GM23338 (cell line): Measurements from ENCODE around the gene CTAGE8. TPM values are rescaled to one million over a fixed set of nuclear protein-coding genes. Genes with fewer than 3 reads are reported as not detected.
"Not testable (repeated sequence)": the region's sequence is repeated elsewhere in the genome, so short reads cannot be mapped to it uniquely, and the experiment has no call there.

Source experiments
- ATAC-seq: fragments of 200-7000 bp; cut with Tn5 transposase; 3 replicates; pipeline ENCODE4 v1.9.1; 2020
- DNase-seq: peaks from one replicate; pipeline ENCODE4 v3.0.0-alpha.2; 2015; ENCODE audit warnings: low spot score
- H2AFZ ChIP-seq: fragments of 200-600 bp; sonication (generic); 2 replicates; pipeline ENCODE4 v1.8.0; 2016; ENCODE audit warnings: antibody characterized with exemption, mild to moderate bottlenecking, moderate library complexity
- H3F3A ChIP-seq: fragments of 200-600 bp; sonication (generic); replicated peaks from 2 replicates; pipeline ENCODE4 v1.8.0; 2017; ENCODE audit warnings: antibody characterized with exemption, mixed run types, low read depth
- H3K27ac ChIP-seq: fragments of 200-600 bp; sonication (generic); 2 replicates; pipeline ENCODE4 v1.6.1; 2016; ENCODE audit warnings: low read depth
- H3K27me3 ChIP-seq: fragments of 200-600 bp; sonication (generic); 2 replicates; pipeline ENCODE4 v1.8.0; 2016; ENCODE audit warnings: mild to moderate bottlenecking, mixed run types, moderate library complexity; ENCODE audit not compliant: insufficient read depth
- H3K36me3 ChIP-seq: fragments of 200-600 bp; sonication (generic); 2 replicates; pipeline ENCODE4 v1.8.0; 2016; ENCODE audit warnings: mild to moderate bottlenecking; ENCODE audit not compliant: insufficient read depth
- H3K4me1 ChIP-seq: fragments of 200-600 bp; sonication (generic); 2 replicates; pipeline ENCODE4 v1.8.0; 2016; ENCODE audit warnings: mild to moderate bottlenecking, moderate library complexity; ENCODE audit not compliant: insufficient read depth
- H3K4me2 ChIP-seq: fragments of 200-600 bp; sonication (generic); 2 replicates; pipeline ENCODE4 v1.7.1; 2017; ENCODE audit warnings: mixed run types
- H3K4me3 ChIP-seq: fragments of 200-600 bp; sonication (generic); 2 replicates; pipeline ENCODE4 v1.6.1; 2016; ENCODE audit warnings: mixed run types
- H3K79me2 ChIP-seq: fragments of 200-600 bp; sonication (generic); replicated peaks from 2 replicates; pipeline ENCODE4 v1.8.0; 2017; ENCODE audit warnings: mild to moderate bottlenecking; ENCODE audit not compliant: insufficient read depth
- H3K9me2 ChIP-seq: fragments of 200-600 bp; sonication (generic); 2 replicates; pipeline ENCODE4 v1.8.0; 2017; ENCODE audit not compliant: insufficient read depth
- H4K20me1 ChIP-seq: fragments of 200-600 bp; sonication (generic); replicated peaks from 2 replicates; pipeline ENCODE4 v1.8.0; 2017; ENCODE audit warnings: mild to moderate bottlenecking; ENCODE audit not compliant: insufficient read depth
- H3K27ac Mint-ChIP-seq: 2 replicates; pipeline ENCODE4 v1.8.0; 2020; ENCODE audit warnings: inconsistent platforms, mild to moderate bottlenecking, moderate library complexity, mixed read lengths
- H3K27me3 Mint-ChIP-seq: 3 replicates; pipeline ENCODE4 v1.8.0; 2022; ENCODE audit warnings: low read depth, mild to moderate bottlenecking, moderate library complexity, mixed read lengths, inconsistent platforms; ENCODE audit not compliant: insufficient read depth, poor library complexity
- H3K36me3 Mint-ChIP-seq: 3 replicates; pipeline ENCODE4 v1.8.0; 2021; ENCODE audit warnings: low read depth, mild to moderate bottlenecking, inconsistent platforms, moderate library complexity, mixed read lengths
- H3K4me1 Mint-ChIP-seq: 3 replicates; pipeline ENCODE4 v1.8.0; 2020; ENCODE audit warnings: mild to moderate bottlenecking, inconsistent platforms, mixed read lengths
- H3K4me3 Mint-ChIP-seq: 3 replicates; pipeline ENCODE4 v1.8.0; 2021; ENCODE audit warnings: moderate library complexity, mild to moderate bottlenecking, inconsistent platforms, mixed read lengths
- H3K9me3 Mint-ChIP-seq: 3 replicates; pipeline ENCODE4 v1.8.0; 2020; ENCODE audit warnings: moderate library complexity, mild to moderate bottlenecking, inconsistent platforms, mixed read lengths
- CREB1 ChIP-seq: fragments of 250-450 bp; sonication (Bioruptor Pico); IDR thresholded peaks from 2 replicates; pipeline ENCODE4 v1.5.0; 2020; ENCODE audit warnings: low read depth, mild to moderate bottlenecking, moderate library complexity
- CTCF ChIP-seq, 2 experiments: fragments of 200-600 bp in 1 of 2; sonication (generic) in 1 of 2; conservative IDR thresholded peaks; 2 replicates each; pipeline versions ENCODE4 v1.5.1 to v1.6.1; 2016 to 2017; ENCODE audit warnings: antibody characterized with exemption in 2 of 2, low read depth in 2 of 2, mild to moderate bottlenecking in 2 of 2, moderate library complexity in 1 of 2
- EZH2 ChIP-seq: fragments of 200-600 bp; sonication (generic); IDR thresholded peaks from one replicate; pipeline ENCODE4 v1.8.0; 2017; ENCODE audit warnings: antibody characterized with exemption, mild to moderate bottlenecking, low read depth; ENCODE audit not compliant: unreplicated experiment
- EZH2phosphoT487 ChIP-seq: fragments of 200-600 bp; sonication (generic); IDR thresholded peaks from one replicate; pipeline ENCODE4 v1.8.1; 2018; ENCODE audit warnings: antibody characterized with exemption; ENCODE audit not compliant: unreplicated experiment
- STAT1 ChIP-seq: IDR thresholded peaks from one replicate; pipeline ENCODE4 v1.6.1; 2016; ENCODE audit warnings: antibody characterized with exemption; ENCODE audit not compliant: unreplicated experiment
- ZNF331 ChIP-seq: fragments of 250-450 bp; sonication (Bioruptor Pico); IDR thresholded peaks from 2 replicates; pipeline ENCODE4 v1.5.0; 2020; ENCODE audit warnings: low read depth, mild to moderate bottlenecking, moderate library complexity
- polyA plus RNA-seq: library from polyadenylated mRNA; unstranded; fragments of >200 nt; fragmentation: Nextera tagmentation; extraction: Ambion mirVana; gene quantifications from 2 replicates; pipeline ENCODE4 v1.2.1, GENCODE V29; 2016
- total RNA-seq: library from RNA; depleted of rRNA; stranded (reverse); fragments of >200 nt; shearing (Covaris generic); gene quantifications from 2 replicates; pipeline ENCODE4 v1.2.3, GENCODE V29; 2014
- TF ChIP-seq, protein P1 (sequence below): IDR thresholded peaks from 2 replicates; pipeline ENCODE4 v1.6.1; 2016; ENCODE audit warnings: antibody characterized with exemption

Gene CTAGE8
- total and polyA plus RNA-seq, 2 experiments from 2014 or later: 0.52 to 3.1 TPM

DNA sequence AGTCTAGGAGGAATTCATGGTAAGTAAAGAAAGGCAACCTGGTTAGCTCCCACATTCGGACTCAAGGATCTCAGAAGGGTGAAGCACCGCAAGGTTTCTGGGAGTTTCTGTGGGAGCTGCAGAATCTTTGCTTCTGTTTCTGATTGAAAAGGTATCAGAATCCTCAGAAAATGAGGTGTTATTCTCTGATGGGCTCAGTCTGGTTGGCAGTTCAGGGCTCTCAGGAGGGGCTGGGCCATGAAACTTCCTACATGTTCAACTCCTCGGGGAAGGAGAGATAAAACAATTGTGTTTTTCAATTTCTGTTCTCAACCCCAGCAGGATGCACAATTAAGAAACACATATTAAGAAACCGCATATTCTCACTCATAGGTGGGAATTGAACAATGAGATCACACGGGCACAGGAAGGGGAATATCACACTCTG is 13.6 kb downstream of the CTAGE8 start:
- Mint-ChIP-seq H3K4me3 (no peak overlapping the region), H3K4me1 (peaks cover 13% of the 10 kb centered on the region; the same call in 2 of the 3 replicates), H3K36me3 (no peaks in the 10 kb centered on the region), H3K27ac (peak overlapping the region; percentile 71; the same call in 1 of the 2 replicates), H3K27me3 (no peaks in the 10 kb centered on the region), H3K9me3 (no peaks in the 10 kb centered on the region)
- Histone ChIP-seq H3K4me3 (no peak overlapping the region), H3K27ac (peak overlapping the region; percentile 24; the same call in 1 of the 2 replicates), H3K9me2 (no peaks in the 10 kb centered on the region), H3K4me1 (peaks cover 10% of the 10 kb centered on the region; the same call in 1 of the 2 replicates), H3K4me2 (no peak overlapping the region), H3K36me3 (no peaks in the 10 kb centered on the region), H2AFZ (no peak overlapping the region), H3F3A (no peaks in the 10 kb centered on the region), H3K79me2 (no peaks in the 10 kb centered on the region), H3K27me3 (no peaks in the 10 kb centered on the region), H4K20me1 (no peaks in the 10 kb centered on the region)
- TF ChIP-seq CREB1 (CRISPR knock-in tag) (no peak), EZH2phosphoT487 (no peak), STAT1 (no peak), EZH2 (no peak), ZNF331 (CRISPR knock-in tag) (no peak), CTCF (conservative IDR thresholded peaks at IDR 0.05; ENCODE audit: low read depth in 2 of 2) (no peak)
- TF ChIP-seq, protein P1, sequence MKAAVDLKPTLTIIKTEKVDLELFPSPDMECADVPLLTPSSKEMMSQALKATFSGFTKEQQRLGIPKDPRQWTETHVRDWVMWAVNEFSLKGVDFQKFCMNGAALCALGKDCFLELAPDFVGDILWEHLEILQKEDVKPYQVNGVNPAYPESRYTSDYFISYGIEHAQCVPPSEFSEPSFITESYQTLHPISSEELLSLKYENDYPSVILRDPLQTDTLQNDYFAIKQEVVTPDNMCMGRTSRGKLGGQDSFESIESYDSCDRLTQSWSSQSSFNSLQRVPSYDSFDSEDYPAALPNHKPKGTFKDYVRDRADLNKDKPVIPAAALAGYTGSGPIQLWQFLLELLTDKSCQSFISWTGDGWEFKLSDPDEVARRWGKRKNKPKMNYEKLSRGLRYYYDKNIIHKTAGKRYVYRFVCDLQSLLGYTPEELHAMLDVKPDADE: no peak
- no peak for ATAC-seq
- DNase-seq: peak; percentile 5

- DNase-seq, H3K9me3 Mint-ChIP-seq, H4K20me1 ChIP-seq, H3K36me3 Mint-ChIP-seq, H3K9me2 ChIP-seq, H3K27me3 Mint-ChIP-seq, H2AFZ ChIP-seq, H3K79me2 ChIP-seq, H3K4me3 ChIP-seq, H3K27ac ChIP-seq, H3F3A ChIP-seq, H3K27me3 ChIP-seq, H3K4me3 Mint-ChIP-seq, H3K27ac Mint-ChIP-seq, H3K36me3 ChIP-seq, H3K4me2 ChIP-seq: not testable (repeated sequence)
- H3K4me1 ChIP-seq: peaks cover 10% of the 10 kb centered on the region; the same call in 1 of the 2 replicates
- peaks cover 13% of the 10 kb centered on the region; the same call in 2 of the 3 replicates for H3K4me1 Mint-ChIP-seq
- peak; percentile 66 for ATAC-seq
Measured at GRCh38 chr7:144252307-144252706, 16.8 kb downstream of the CTAGE8 start.

- H3K4me1 ChIP-seq, ATAC-seq, H3K4me2 ChIP-seq, H3K9me2 ChIP-seq, H3K27ac Mint-ChIP-seq, H3K27ac ChIP-seq, H3K4me3 Mint-ChIP-seq, H3K4me1 Mint-ChIP-seq, H3K79me2 ChIP-seq, H3K27me3 Mint-ChIP-seq, DNase-seq, H3K4me3 ChIP-seq, H3K27me3 ChIP-seq, H4K20me1 ChIP-seq, H3F3A ChIP-seq, H3K36me3 Mint-ChIP-seq, H3K36me3 ChIP-seq, H3K9me3 Mint-ChIP-seq, H2AFZ ChIP-seq: not testable (repeated sequence)
Measured at GRCh38 chr7:144247674-144248330, 21.3 kb downstream of the CTAGE8 start.

GRCh38 chr7:144246967-144247366 is 22.1 kb downstream of the CTAGE8 start:
- H3K9me3 Mint-ChIP-seq, H3K4me2 ChIP-seq, H3K4me1 ChIP-seq, H3K36me3 Mint-ChIP-seq, H3K36me3 ChIP-seq, H3F3A ChIP-seq, H3K27ac ChIP-seq, H3K27ac Mint-ChIP-seq, H4K20me1 ChIP-seq, H3K9me2 ChIP-seq, H3K27me3 Mint-ChIP-seq, H2AFZ ChIP-seq, DNase-seq, H3K4me1 Mint-ChIP-seq, H3K79me2 ChIP-seq, H3K4me3 ChIP-seq, H3K4me3 Mint-ChIP-seq, H3K27me3 ChIP-seq: not testable (repeated sequence)
- peak; percentile 72 for ATAC-seq

DNA sequence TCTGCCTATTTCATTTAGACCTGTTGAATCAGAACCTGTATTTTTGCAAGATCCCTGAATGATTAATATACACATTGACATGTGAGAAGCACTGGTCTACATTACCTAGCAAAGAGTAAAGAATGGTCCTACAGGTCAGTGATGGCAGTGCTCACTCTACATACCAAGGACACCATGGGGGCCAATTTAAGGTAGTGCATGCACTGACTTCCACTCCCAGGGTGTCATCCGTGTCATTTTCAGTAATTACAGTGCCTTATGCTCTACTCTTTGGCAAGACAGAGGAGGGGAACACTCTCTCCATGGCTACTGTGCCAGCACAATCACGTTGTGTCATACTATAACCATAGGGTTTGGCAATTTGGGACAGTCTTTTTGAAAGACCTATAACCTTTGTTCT is 23.7 kb downstream of the CTAGE8 start:
- not testable (repeated sequence) for H3K4me3 ChIP-seq, H3F3A ChIP-seq, H3K4me1 ChIP-seq, ATAC-seq, H3K36me3 Mint-ChIP-seq, H3K4me2 ChIP-seq, H3K27me3 Mint-ChIP-seq, H3K27me3 ChIP-seq, H3K79me2 ChIP-seq, H3K36me3 ChIP-seq, H3K9me3 Mint-ChIP-seq, H3K4me1 Mint-ChIP-seq, H3K27ac ChIP-seq, H3K27ac Mint-ChIP-seq, H3K4me3 Mint-ChIP-seq, DNase-seq, H3K9me2 ChIP-seq, H2AFZ ChIP-seq, H4K20me1 ChIP-seq
